Measurements from ENCODE around the gene TJAP1.
"Not testable (repeated sequence)": the region's sequence is repeated elsewhere in the genome, so short reads cannot be mapped to it uniquely, and the experiment has no call there.

TJAP1 gene

GRCh38 chr6:43464337-43464736 lies 13.0 kb upstream of the TJAP1 start:
- no peak overlapping the region for H3K27ac ChIP-seq (ENCODE audit: low read length)
- no peaks in the 10 kb centered on the region for H3K36me3 ChIP-seq (ENCODE audit: control insufficient read depth in 2 of 2, insufficient read depth in 2 of 2, low read length in 2 of 2)
- H3K27me3 ChIP-seq (ENCODE audit: control insufficient read depth in 1 of 2, insufficient read depth in 2 of 2, low read length in 2 of 2): peaks cover 9 to 13% of the 10 kb centered on the region in 2 donors
- no peaks in the 10 kb centered on the region for H3K4me1 ChIP-seq (ENCODE audit: control insufficient read depth, insufficient read depth, low read length)
- no peak overlapping the region for H3K4me3 ChIP-seq (ENCODE audit: low read length in 2 of 2)
- peaks cover 0 to 3% of the 10 kb centered on the region in 2 donors for H3K9me3 ChIP-seq (ENCODE audit: control insufficient read depth in 2 of 2, low read length in 2 of 2)
- no peak overlapping the region for H3K9ac ChIP-seq (ENCODE audit: low read length in 2 of 2)

DNA sequence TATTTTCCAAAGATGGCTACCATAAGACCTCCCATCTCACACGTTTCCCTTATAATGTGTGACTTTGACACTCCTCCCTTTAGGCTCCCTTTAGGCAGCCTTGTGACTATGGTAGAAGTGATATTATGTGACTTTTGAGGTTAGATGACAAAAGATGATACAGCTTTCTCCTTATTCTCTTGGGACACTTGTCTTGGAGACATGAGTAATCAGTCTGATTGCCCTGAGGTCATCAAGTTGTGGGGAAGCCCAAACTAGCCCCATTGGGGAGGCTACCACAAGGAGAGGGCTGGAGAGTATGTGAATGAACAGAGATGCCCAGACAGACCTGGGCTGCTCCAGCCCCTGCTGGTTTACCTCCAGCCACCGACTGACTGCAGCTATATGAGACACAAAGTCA lies 11.4 kb upstream of the TJAP1 start:
- Histone ChIP-seq H3K36me3 (ENCODE audit: control insufficient read depth in 2 of 2, insufficient read depth in 2 of 2, low read length in 2 of 2) (no peaks in the 10 kb centered on the region), H3K27me3 (ENCODE audit: control insufficient read depth in 1 of 2, insufficient read depth in 2 of 2, low read length in 2 of 2) (peaks cover 9 to 12% of the 10 kb centered on the region in 2 donors), H3K4me3 (ENCODE audit: low read length in 2 of 2) (no peak overlapping the region), H3K9ac (ENCODE audit: low read length in 2 of 2) (no peak overlapping the region), H3K9me3 (ENCODE audit: control insufficient read depth in 2 of 2, low read length in 2 of 2) (no peaks in the 10 kb centered on the region), H3K4me1 (ENCODE audit: control insufficient read depth, insufficient read depth, low read length) (no peaks in the 10 kb centered on the region), H3K27ac (ENCODE audit: low read length) (no peak overlapping the region)

GRCh38 chr6:43467265-43467664 lies 10.1 kb upstream of the TJAP1 start:
- not testable (repeated sequence) for H3K9ac ChIP-seq (ENCODE audit: low read length in 2 of 2); H3K27ac ChIP-seq (ENCODE audit: low read length); H3K36me3 ChIP-seq (ENCODE audit: control insufficient read depth in 2 of 2, insufficient read depth in 2 of 2, low read length in 2 of 2); H3K4me1 ChIP-seq (ENCODE audit: control insufficient read depth, insufficient read depth, low read length); H3K9me3 ChIP-seq (ENCODE audit: control insufficient read depth in 2 of 2, low read length in 2 of 2); H3K4me3 ChIP-seq (ENCODE audit: low read length in 2 of 2)
- H3K27me3 ChIP-seq (ENCODE audit: control insufficient read depth in 1 of 2, insufficient read depth in 2 of 2, low read length in 2 of 2): peaks cover 4 to 12% of the 10 kb centered on the region in 2 donors

DNA sequence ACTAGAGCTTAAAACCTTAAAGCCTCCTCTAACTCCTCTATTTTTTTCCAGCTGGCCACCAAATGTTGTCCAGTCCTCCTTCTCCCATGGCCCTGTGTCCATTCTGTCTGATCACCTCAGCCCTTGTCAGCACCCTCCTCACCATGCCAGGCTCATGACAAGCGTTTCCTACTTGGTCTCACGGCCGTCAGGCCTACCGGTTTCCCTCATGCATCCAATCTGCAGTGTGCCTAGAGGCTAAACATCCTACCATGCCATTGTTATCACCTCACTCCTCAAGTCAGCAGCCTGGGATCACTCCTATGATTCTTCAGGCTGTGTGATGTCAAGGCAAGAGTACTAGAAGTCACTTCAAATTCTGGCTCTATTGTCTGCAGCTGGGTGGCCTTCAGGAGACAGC lies 9.6 kb upstream of the TJAP1 start:
- no peak overlapping the region for H3K9ac ChIP-seq (ENCODE audit: low read length in 2 of 2)
- no peaks in the 10 kb centered on the region for H3K9me3 ChIP-seq (ENCODE audit: control insufficient read depth in 2 of 2, low read length in 2 of 2)
- H3K27ac ChIP-seq (ENCODE audit: low read length): no peak overlapping the region
- H3K4me3 ChIP-seq (ENCODE audit: low read length in 2 of 2): no peak overlapping the region
- H3K36me3 ChIP-seq (ENCODE audit: control insufficient read depth in 2 of 2, insufficient read depth in 2 of 2, low read length in 2 of 2): no peaks in the 10 kb centered on the region
- H3K4me1 ChIP-seq (ENCODE audit: control insufficient read depth, insufficient read depth, low read length): no peaks in the 10 kb centered on the region
- peaks cover 3 to 9% of the 10 kb centered on the region in 2 donors for H3K27me3 ChIP-seq (ENCODE audit: control insufficient read depth in 1 of 2, insufficient read depth in 2 of 2, low read length in 2 of 2)

DNA sequence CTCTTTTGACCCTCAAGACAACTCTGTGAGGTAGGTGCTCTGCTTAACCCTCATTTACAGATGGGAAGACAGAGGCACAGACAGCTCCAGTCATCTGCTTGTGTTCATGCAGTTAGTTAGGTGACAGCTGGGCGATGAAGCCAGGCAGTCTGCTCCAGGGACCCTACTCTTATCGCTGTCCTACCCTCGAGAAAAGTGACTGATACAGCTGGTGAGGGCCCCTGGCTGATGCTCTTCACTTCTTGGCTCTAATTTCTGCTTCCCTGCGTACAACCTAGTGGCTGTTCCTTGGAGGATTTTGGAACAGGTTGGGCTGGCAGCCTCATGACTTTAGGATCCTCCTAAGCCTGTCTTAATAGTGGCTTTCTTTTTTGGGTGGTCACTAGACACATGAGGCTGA lies 9.1 kb upstream of the TJAP1 start:
- no peaks in the 10 kb centered on the region for H3K9me3 ChIP-seq (ENCODE audit: control insufficient read depth in 2 of 2, low read length in 2 of 2)
- H3K9ac ChIP-seq (ENCODE audit: low read length in 2 of 2): no peak overlapping the region
- no peak overlapping the region for H3K4me3 ChIP-seq (ENCODE audit: low read length in 2 of 2)
- H3K36me3 ChIP-seq (ENCODE audit: control insufficient read depth in 2 of 2, insufficient read depth in 2 of 2, low read length in 2 of 2): no peaks in the 10 kb centered on the region
- no peaks in the 10 kb centered on the region for H3K4me1 ChIP-seq (ENCODE audit: control insufficient read depth, insufficient read depth, low read length)
- H3K27me3 ChIP-seq (ENCODE audit: control insufficient read depth in 1 of 2, insufficient read depth in 2 of 2, low read length in 2 of 2): peaks cover 3 to 7% of the 10 kb centered on the region in 2 donors
- H3K27ac ChIP-seq (ENCODE audit: low read length): no peak overlapping the region

GRCh38 chr6:43468748-43469681 lies 8.4 kb upstream of the TJAP1 start:
- H3K27me3 ChIP-seq (ENCODE audit: control insufficient read depth in 1 of 2, insufficient read depth in 2 of 2, low read length in 2 of 2): peaks cover 0 to 5% of the 10 kb centered on the region in 2 donors
- no peaks in the 10 kb centered on the region for H3K9me3 ChIP-seq (ENCODE audit: control insufficient read depth in 2 of 2, low read length in 2 of 2)
- no peak overlapping the region for H3K27ac ChIP-seq (ENCODE audit: low read length)
- no peak overlapping the region for H3K4me3 ChIP-seq (ENCODE audit: low read length in 2 of 2)
- H3K36me3 ChIP-seq (ENCODE audit: control insufficient read depth in 2 of 2, insufficient read depth in 2 of 2, low read length in 2 of 2): no peaks in the 10 kb centered on the region
- no peaks in the 10 kb centered on the region for H3K4me1 ChIP-seq (ENCODE audit: control insufficient read depth, insufficient read depth, low read length)
- H3K9ac ChIP-seq (ENCODE audit: low read length in 2 of 2): no peak overlapping the region

- no peak overlapping the region for H3K4me3 ChIP-seq (ENCODE audit: low read length in 2 of 2)
- peaks cover 0 to 5% of the 10 kb centered on the region in 2 donors for H3K27me3 ChIP-seq (ENCODE audit: control insufficient read depth in 1 of 2, insufficient read depth in 2 of 2, low read length in 2 of 2)
- no peak overlapping the region for H3K9ac ChIP-seq (ENCODE audit: low read length in 2 of 2)
- H3K4me1 ChIP-seq (ENCODE audit: control insufficient read depth, insufficient read depth, low read length): no peaks in the 10 kb centered on the region
- no peaks in the 10 kb centered on the region for H3K36me3 ChIP-seq (ENCODE audit: control insufficient read depth in 2 of 2, insufficient read depth in 2 of 2, low read length in 2 of 2)
- H3K27ac ChIP-seq (ENCODE audit: low read length): no peak overlapping the region
- H3K9me3 ChIP-seq (ENCODE audit: control insufficient read depth in 2 of 2, low read length in 2 of 2): no peaks in the 10 kb centered on the region
Observed at GRCh38 chr6:43469947-43470346, 7.4 kb upstream of the TJAP1 start.

DNA sequence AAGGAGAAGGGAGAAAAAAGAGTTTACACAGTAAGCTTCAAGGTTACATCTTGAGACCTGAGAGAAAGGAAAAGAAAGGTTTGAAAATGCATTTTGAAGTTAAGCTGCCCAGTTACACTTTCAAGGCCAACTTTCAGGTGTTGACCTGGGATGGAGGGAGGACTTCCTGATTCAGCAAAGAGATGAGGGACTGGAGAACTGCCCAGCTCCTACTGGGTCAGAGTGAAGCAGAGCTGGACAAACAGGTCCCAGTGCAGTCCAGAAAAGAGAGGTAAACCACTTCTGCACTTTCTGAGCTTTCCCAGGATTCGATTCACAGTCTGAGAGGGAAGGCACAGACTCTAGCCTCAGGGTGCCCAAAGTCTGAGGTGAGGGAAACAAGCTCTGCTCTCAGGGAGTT lies 6.0 kb upstream of the TJAP1 start:
- no peak overlapping the region for H3K4me3 ChIP-seq (ENCODE audit: low read length in 2 of 2)
- peaks cover 0 to 4% of the 10 kb centered on the region in 2 donors for H3K27me3 ChIP-seq (ENCODE audit: control insufficient read depth in 1 of 2, insufficient read depth in 2 of 2, low read length in 2 of 2)
- no peaks in the 10 kb centered on the region for H3K4me1 ChIP-seq (ENCODE audit: control insufficient read depth, insufficient read depth, low read length)
- no peak overlapping the region for H3K27ac ChIP-seq (ENCODE audit: low read length)
- H3K9ac ChIP-seq (ENCODE audit: low read length in 2 of 2): no peak overlapping the region
- no peaks in the 10 kb centered on the region for H3K36me3 ChIP-seq (ENCODE audit: control insufficient read depth in 2 of 2, insufficient read depth in 2 of 2, low read length in 2 of 2)
- no peaks in the 10 kb centered on the region for H3K9me3 ChIP-seq (ENCODE audit: control insufficient read depth in 2 of 2, low read length in 2 of 2)

GRCh38 chr6:43472515-43472914 lies 4.9 kb upstream of the TJAP1 start:
- H3K27ac ChIP-seq (ENCODE audit: low read length): no peak overlapping the region
- H3K4me3 ChIP-seq (ENCODE audit: low read length in 2 of 2): no peak overlapping the region
- peaks cover 0 to 4% of the 10 kb centered on the region in 2 donors for H3K27me3 ChIP-seq (ENCODE audit: control insufficient read depth in 1 of 2, insufficient read depth in 2 of 2, low read length in 2 of 2)
- H3K9ac ChIP-seq (ENCODE audit: low read length in 2 of 2): no peak overlapping the region
- H3K36me3 ChIP-seq (ENCODE audit: control insufficient read depth in 2 of 2, insufficient read depth in 2 of 2, low read length in 2 of 2): no peaks in the 10 kb centered on the region
- no peaks in the 10 kb centered on the region for H3K9me3 ChIP-seq (ENCODE audit: control insufficient read depth in 2 of 2, low read length in 2 of 2)
- H3K4me1 ChIP-seq (ENCODE audit: control insufficient read depth, insufficient read depth, low read length): peaks cover 2% of the 10 kb centered on the region

GRCh38 chr6:43475516-43475915 lies 1.9 kb upstream of the TJAP1 start:
- H3K4me3 ChIP-seq (ENCODE audit: low read length in 2 of 2): no peak overlapping the region
- no peak overlapping the region for H3K27ac ChIP-seq (ENCODE audit: low read length)
- H3K36me3 ChIP-seq (ENCODE audit: control insufficient read depth in 2 of 2, insufficient read depth in 2 of 2, low read length in 2 of 2): no peaks in the 10 kb centered on the region
- peaks cover 15% of the 10 kb centered on the region for H3K4me1 ChIP-seq (ENCODE audit: control insufficient read depth, insufficient read depth, low read length)
- no peaks in the 10 kb centered on the region for H3K9me3 ChIP-seq (ENCODE audit: control insufficient read depth in 2 of 2, low read length in 2 of 2)
- no peaks in the 10 kb centered on the region for H3K27me3 ChIP-seq (ENCODE audit: control insufficient read depth in 1 of 2, insufficient read depth in 2 of 2, low read length in 2 of 2)
- H3K9ac ChIP-seq (ENCODE audit: low read length in 2 of 2): no peak overlapping the region

DNA sequence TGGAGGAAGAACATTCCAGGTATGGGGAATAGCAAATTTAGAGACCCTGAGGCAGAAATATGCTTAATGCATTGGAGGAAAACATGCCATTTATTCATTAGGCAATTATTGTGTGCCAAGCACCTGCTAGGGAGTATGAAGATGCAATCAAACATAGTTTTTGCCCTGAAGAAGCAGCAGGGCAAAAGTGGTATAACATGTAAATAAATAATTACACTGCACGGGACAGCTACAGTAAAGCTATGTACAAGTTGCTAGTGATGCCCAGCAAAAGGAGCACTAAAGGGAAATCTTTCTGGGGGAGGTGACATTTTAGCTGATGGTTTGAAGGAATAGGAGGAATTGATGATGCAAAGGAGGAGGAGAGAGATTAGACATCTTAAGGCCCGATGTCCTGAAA lies 624 bp upstream of the TJAP1 start:
- Histone ChIP-seq H3K36me3 (ENCODE audit: control insufficient read depth in 2 of 2, insufficient read depth in 2 of 2, low read length in 2 of 2) (no peaks in the 10 kb centered on the region), H3K27ac (ENCODE audit: low read length) (peak overlapping the region; percentile 58), H3K4me3 (ENCODE audit: low read length in 2 of 2) (peak overlapping the region; percentile 71 to 86), H3K4me1 (ENCODE audit: control insufficient read depth, insufficient read depth, low read length) (peaks cover 15% of the 10 kb centered on the region), H3K9ac (ENCODE audit: low read length in 2 of 2) (peak overlapping the region; percentile 75 to 76), H3K27me3 (ENCODE audit: control insufficient read depth in 1 of 2, insufficient read depth in 2 of 2, low read length in 2 of 2) (no peaks in the 10 kb centered on the region), H3K9me3 (ENCODE audit: control insufficient read depth in 2 of 2, low read length in 2 of 2) (no peaks in the 10 kb centered on the region)
